HCT116 (cell line): ENCODE results near the gene CPNE2.

Experiments used
- CEBPB ChIP-seq: IDR thresholded peaks from 2 replicates; pipeline ENCODE4 v1.6.1; 2012; ENCODE audit warnings: low read depth
- CTCF ChIP-seq, 3 experiments: fragments of 200-600 bp in 1 of 3; sonication (generic) in 1 of 3; IDR thresholded peaks in 2 of 3; conservative IDR thresholded peaks in 1 of 3; 2 replicates each; pipeline ENCODE4 v1.5.1; 2012 to 2017; ENCODE audit warnings: low read depth in 2 of 3, low read length in 2 of 3, antibody characterized with exemption in 1 of 3, borderline replicate concordance in 1 of 3, control low read depth in 1 of 3, mild to moderate bottlenecking in 1 of 3, mixed read lengths in 1 of 3, mixed run types in 1 of 3, moderate library complexity in 1 of 3; ENCODE audit not compliant: insufficient read depth in 1 of 3
- EZH2 ChIP-seq: fragments of 200-600 bp; sonication (generic); IDR thresholded peaks from 2 replicates; pipeline ENCODE4 v1.6.1; 2017; ENCODE audit warnings: antibody characterized with exemption, mixed run types
- POLR2A ChIP-seq: IDR thresholded peaks from 2 replicates; pipeline ENCODE4 v1.7.0; 2011; ENCODE audit warnings: borderline replicate concordance; ENCODE audit not compliant: insufficient read depth, insufficient read length; ENCODE audit errors: extremely low read depth
- POLR2AphosphoS5 ChIP-seq: IDR thresholded peaks from 2 replicates; pipeline ENCODE4 v1.6.1; 2011; ENCODE audit warnings: mild to moderate bottlenecking, low read depth, low read length, moderate library complexity
- RAD21 ChIP-seq: IDR thresholded peaks from 2 replicates; pipeline ENCODE4 v1.6.1; 2012; ENCODE audit warnings: low read depth, mild to moderate bottlenecking
- REST ChIP-seq: IDR thresholded peaks from 2 replicates; pipeline ENCODE4 v1.6.1; 2012; ENCODE audit warnings: low read depth
- SP1 ChIP-seq: IDR thresholded peaks from 2 replicates; pipeline ENCODE4 v1.6.1; 2012; ENCODE audit warnings: low read depth
- SRF ChIP-seq: IDR thresholded peaks from 2 replicates; pipeline ENCODE4 v1.6.1; 2012; ENCODE audit warnings: low read depth
- TCF7L2 ChIP-seq: IDR thresholded peaks from 2 replicates; pipeline ENCODE4 v1.7.0; 2011; ENCODE audit warnings: borderline replicate concordance, inconsistent platforms; ENCODE audit not compliant: insufficient read depth, insufficient read length; ENCODE audit errors: extremely low read depth
- YY1 ChIP-seq: IDR thresholded peaks from 2 replicates; pipeline ENCODE4 v1.6.1; 2011; ENCODE audit warnings: low read length, low read depth, moderate library complexity, mild to moderate bottlenecking; ENCODE audit not compliant: insufficient replicate concordance; ENCODE audit errors: extremely low read depth
- ZNF274 ChIP-seq: fragments of 200-500 bp; sonication (Bioruptor generic); IDR thresholded peaks from 2 replicates; pipeline ENCODE4 v1.6.1; 2014; ENCODE audit warnings: mild to moderate bottlenecking, low read depth, low read length, inconsistent platforms
- TF ChIP-seq, protein P1 (sequence below): IDR thresholded peaks from 2 replicates; pipeline ENCODE4 v1.6.1; 2012
- TF ChIP-seq, protein P2 (sequence below): IDR thresholded peaks from 2 replicates; pipeline ENCODE4 v1.6.1; 2011; ENCODE audit warnings: mild to moderate bottlenecking, low read length, moderate library complexity; ENCODE audit not compliant: insufficient replicate concordance; ENCODE audit errors: extremely low read depth

- TF ChIP-seq CEBPB (no peak), TCF7L2 (no peak), CTCF (IDR thresholded peaks at IDR 0.05 in 2 of 3, conservative IDR thresholded peaks at IDR 0.05 in 1 of 3; ENCODE audit: borderline replicate concordance in 1 of 3, insufficient read depth in 1 of 3, low read depth in 2 of 3, low read length in 2 of 3) (no peak), REST (no peak), YY1 (no peak), SRF (no peak), POLR2A (no peak), ZNF274 (no peak), EZH2 (no peak), SP1 (no peak), POLR2AphosphoS5 (no peak), RAD21 (no peak)
- TF ChIP-seq, protein P1, sequence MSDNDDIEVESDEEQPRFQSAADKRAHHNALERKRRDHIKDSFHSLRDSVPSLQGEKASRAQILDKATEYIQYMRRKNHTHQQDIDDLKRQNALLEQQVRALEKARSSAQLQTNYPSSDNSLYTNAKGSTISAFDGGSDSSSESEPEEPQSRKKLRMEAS, result no peak
- TF ChIP-seq, protein P2, sequence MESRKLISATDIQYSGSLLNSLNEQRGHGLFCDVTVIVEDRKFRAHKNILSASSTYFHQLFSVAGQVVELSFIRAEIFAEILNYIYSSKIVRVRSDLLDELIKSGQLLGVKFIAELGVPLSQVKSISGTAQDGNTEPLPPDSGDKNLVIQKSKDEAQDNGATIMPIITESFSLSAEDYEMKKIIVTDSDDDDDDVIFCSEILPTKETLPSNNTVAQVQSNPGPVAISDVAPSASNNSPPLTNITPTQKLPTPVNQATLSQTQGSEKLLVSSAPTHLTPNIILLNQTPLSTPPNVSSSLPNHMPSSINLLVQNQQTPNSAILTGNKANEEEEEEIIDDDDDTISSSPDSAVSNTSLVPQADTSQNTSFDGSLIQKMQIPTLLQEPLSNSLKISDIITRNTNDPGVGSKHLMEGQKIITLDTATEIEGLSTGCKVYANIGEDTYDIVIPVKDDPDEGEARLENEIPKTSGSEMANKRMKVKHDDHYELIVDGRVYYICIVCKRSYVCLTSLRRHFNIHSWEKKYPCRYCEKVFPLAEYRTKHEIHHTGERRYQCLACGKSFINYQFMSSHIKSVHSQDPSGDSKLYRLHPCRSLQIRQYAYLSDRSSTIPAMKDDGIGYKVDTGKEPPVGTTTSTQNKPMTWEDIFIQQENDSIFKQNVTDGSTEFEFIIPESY, result no peak
These were observed 5.9 kb downstream of the CPNE2 start for GRCh38 chr16:57098188-57098841.
